Activated CD8-positive, alpha-beta memory T cell treated with anti-CD3 and anti-CD28 coated beads, Interleukin-2, amount 50 U/mL, for 24 hours (primary cell): ENCODE data around the gene HS3ST3A1.
"Not testable (repeated sequence)": the region's sequence is repeated elsewhere in the genome, so short reads cannot be mapped to it uniquely, and the experiment has no call there.

Experiments used
- DNase-seq: peaks from one replicate; pipeline ENCODE4 v3.0.0-alpha.2; 2020; ENCODE audit errors: extremely low read depth

HS3ST3A1 gene

GRCh38 chr17:13575922-13576419 lies 25.8 kb downstream of the HS3ST3A1 start:
- DNase-seq: no peak

GRCh38 chr17:13575466-13575865 lies 26.3 kb downstream of the HS3ST3A1 start:
- DNase-seq: no peak

GRCh38 chr17:13572581-13572980 lies 29.1 kb downstream of the HS3ST3A1 start:
- DNase-seq: no peak

- no peak for DNase-seq
Measured at GRCh38 chr17:13569398-13570123, 32.2 kb downstream of the HS3ST3A1 start.

- DNase-seq: no peak
Measured at GRCh38 chr17:13568582-13569397, 32.9 kb downstream of the HS3ST3A1 start.

- DNase-seq: no peak
Measured at GRCh38 chr17:13563866-13564265, 37.9 kb downstream of the HS3ST3A1 start.

- no peak for DNase-seq
Measured at GRCh38 chr17:13562271-13562800, 39.4 kb downstream of the HS3ST3A1 start.

- no peak for DNase-seq
Measured at GRCh38 chr17:13561606-13562270, 40.0 kb downstream of the HS3ST3A1 start.

- no peak for DNase-seq
Measured at GRCh38 chr17:13560935-13561334, 40.8 kb downstream of the HS3ST3A1 start.

- no peak for DNase-seq
Measured at GRCh38 chr17:13558588-13558987, 43.1 kb downstream of the HS3ST3A1 start.

- no peak for DNase-seq
Measured at GRCh38 chr17:13557077-13557476, 44.7 kb downstream of the HS3ST3A1 start.

GRCh38 chr17:13554231-13554630 lies 47.5 kb downstream of the HS3ST3A1 start:
- no peak for DNase-seq

GRCh38 chr17:13550291-13550690 lies 51.4 kb downstream of the HS3ST3A1 start:
- no peak for DNase-seq

- not testable (repeated sequence) for DNase-seq
Measured at GRCh38 chr17:13548576-13548975, 53.2 kb downstream of the HS3ST3A1 start.

GRCh38 chr17:13546851-13547250 lies 54.9 kb downstream of the HS3ST3A1 start:
- DNase-seq: no peak

- DNase-seq: no peak
Measured at GRCh38 chr17:13545941-13546340, 55.8 kb downstream of the HS3ST3A1 start.

- DNase-seq: no peak
Measured at GRCh38 chr17:13544765-13545164, 57.0 kb downstream of the HS3ST3A1 start.

GRCh38 chr17:13544292-13544691 lies 57.4 kb downstream of the HS3ST3A1 start:
- no peak for DNase-seq

- DNase-seq: no peak
Measured at GRCh38 chr17:13542636-13543035, 59.1 kb downstream of the HS3ST3A1 start.

GRCh38 chr17:13541032-13541480 lies 60.7 kb downstream of the HS3ST3A1 start:
- DNase-seq: no peak

- DNase-seq: no peak
Measured at GRCh38 chr17:13540546-13540945, 61.2 kb downstream of the HS3ST3A1 start.

GRCh38 chr17:13539421-13539820 lies 62.3 kb downstream of the HS3ST3A1 start:
- no peak for DNase-seq
